HepG2 (cell line): Measurements from ENCODE around the gene HNRNPUL1. TPM values are rescaled to one million over a fixed set of nuclear protein-coding genes. Genes with fewer than 3 reads are reported as not detected.

Experiments
- ATAC-seq: fragments of 200-7000 bp; cut with Tn5 transposase; 3 replicates; pipeline ENCODE4 v1.9.1; 2020; ENCODE audit warnings: mild to moderate bottlenecking, moderate library complexity
- BruUV-seq: library from RNA; stranded (reverse); fragments of 400-500 nt; replicated peaks from 2 replicates; lab custom pipeline; 2021; lab: Mats Ljungman, UMichigan
- CTCF ChIA-PET: fragments of 300-600 bp; formaldehyde crosslinking; extraction: SDS; loops from one replicate; lab custom pipeline; 2021; ENCODE audit warnings: low total read pairs, inconsistent platforms, low intra/inter-chr PET ratio; lab: Yijun Ruan, JAX
- POLR2A ChIA-PET: fragments of 350-600 bp; sonication (Branson Sonifier 250); formaldehyde crosslinking; loops from one replicate; lab custom pipeline; 2020; ENCODE audit warnings: antibody characterized with exemption, inconsistent platforms; lab: Yijun Ruan, JAX
- DNase-seq: peaks from one replicate; pipeline ENCODE4 v3.0.0-alpha.2; 2015; ENCODE audit warnings: low spot score
- FAIRE-seq: peaks from 3 replicates; lab custom pipeline; 2011; peaks lifted over from hg19 to GRCh38; lab: Jason Lieb, UNC
- H2AFZ ChIP-seq: one replicate; pipeline ENCODE4 v1.6.1; 2011; ENCODE audit warnings: low read length, inconsistent platforms
- H3K27ac ChIP-seq: fragments of 300-600 bp; 3 replicates; pipeline ENCODE4 v1.8.0; 2011; ENCODE audit warnings: mixed run types, mild to moderate bottlenecking, mixed read lengths, low read length, inconsistent platforms; ENCODE audit not compliant: insufficient read depth; ENCODE audit errors: extremely low read length
- H3K27me3 ChIP-seq, 2 experiments: fragments of 200-600 bp in 1 of 2; 2 replicates in 1 of 2; 3 replicates in 1 of 2; pipeline versions ENCODE4 v1.6.0 to v1.8.0; 2011; ENCODE audit warnings: low read length in 2 of 2, mild to moderate bottlenecking in 2 of 2, moderate library complexity in 2 of 2, inconsistent platforms in 1 of 2; ENCODE audit not compliant: insufficient read depth in 2 of 2, control insufficient read depth in 1 of 2
- H3K36me3 ChIP-seq, 2 experiments: fragments of 200-600 bp in 1 of 2; replicated peaks in 1 of 2; 2 replicates in 1 of 2; 3 replicates in 1 of 2; pipeline versions ENCODE4 v1.5.1 to v1.8.0; 2011; ENCODE audit warnings: low read length in 2 of 2, inconsistent platforms in 1 of 2; ENCODE audit not compliant: insufficient read depth in 2 of 2, control insufficient read depth in 1 of 2
- H3K4me1 ChIP-seq: 2 replicates; pipeline ENCODE4 v1.5.1; 2012; ENCODE audit warnings: low read length, inconsistent platforms; ENCODE audit not compliant: insufficient read depth
- H3K4me2 ChIP-seq: 2 replicates; pipeline ENCODE4 v1.6.0; 2011; ENCODE audit warnings: low read depth, low read length, inconsistent platforms
- H3K4me3 ChIP-seq, 3 experiments: fragments of 200-600 bp in 1 of 3; sonication (generic), shearing (Covaris generic) in 1 of 3; replicated peaks in 1 of 3; 2 replicates each; pipeline ENCODE4 v1.5.1; 2011 to 2016; ENCODE audit warnings: low read length in 3 of 3, inconsistent platforms in 2 of 3, low read depth in 2 of 3, mild to moderate bottlenecking in 2 of 3, control low read depth in 1 of 3, mixed read lengths in 1 of 3; ENCODE audit not compliant: insufficient read depth in 1 of 3
- H3K79me2 ChIP-seq: one replicate; pipeline ENCODE4 v1.6.1; 2011; ENCODE audit warnings: low read length, inconsistent platforms; ENCODE audit not compliant: insufficient read depth
- H3K9ac ChIP-seq: 2 replicates; pipeline ENCODE4 v1.6.0; 2011; ENCODE audit warnings: mild to moderate bottlenecking, low read depth, low read length, inconsistent platforms; ENCODE audit not compliant: insufficient read depth
- H3K9me3 ChIP-seq: 2 replicates; pipeline ENCODE4 v1.5.1; 2012; ENCODE audit warnings: mild to moderate bottlenecking, low read length
- H4K20me1 ChIP-seq: 2 replicates; pipeline ENCODE4 v1.6.0; 2011; ENCODE audit warnings: inconsistent platforms, mild to moderate bottlenecking, low read length, moderate library complexity; ENCODE audit not compliant: insufficient read depth
- ATF2 ChIP-seq: sonication (generic); formaldehyde crosslinking; IDR thresholded peaks from 2 replicates; pipeline ENCODE4 v1.4.0; 2020; ENCODE audit warnings: missing genetic modification reagents
- ATF4 ChIP-seq, 2 experiments: fragments of 450-650 bp in 1 of 2; sonication (generic) in 1 of 2; formaldehyde crosslinking; IDR thresholded peaks; 2 replicates each; pipeline versions ENCODE4 v1.5.0 to v1.8.0; 2020 to 2022; ENCODE audit warnings: mild to moderate bottlenecking in 1 of 2, missing genetic modification reagents in 1 of 2
- MNT ChIP-seq: fragments of 450-650 bp; IDR thresholded peaks from 2 replicates; pipeline ENCODE4 v1.6.1; 2016
- NBN ChIP-seq: fragments of 450-650 bp; conservative IDR thresholded peaks from 2 replicates; pipeline ENCODE4 v1.6.1; 2017
- NONO ChIP-seq, 2 experiments: fragments of 450-650 bp in 1 of 2; sonication (generic) in 1 of 2; formaldehyde crosslinking in 1 of 2; IDR thresholded peaks in 1 of 2; conservative IDR thresholded peaks in 1 of 2; 2 replicates each; pipeline versions ENCODE4 v1.6.1 to v1.8.0; 2017 to 2022; ENCODE audit warnings: mild to moderate bottlenecking in 1 of 2, missing genetic modification reagents in 1 of 2, moderate library complexity in 1 of 2
- SP5 ChIP-seq: IDR thresholded peaks from 2 replicates; pipeline ENCODE4 v1.6.1; 2016; ENCODE audit warnings: low read depth, borderline replicate concordance
- ZNF3 ChIP-seq: IDR thresholded peaks from 2 replicates; pipeline ENCODE4 v1.7.0; 2017; ENCODE audit warnings: inconsistent platforms
- ZNF350 ChIP-seq: sonication (generic); formaldehyde crosslinking; IDR thresholded peaks from 2 replicates; pipeline ENCODE4 v1.4.0; 2020; ENCODE audit warnings: mild to moderate bottlenecking, low read depth, missing genetic modification reagents, borderline replicate concordance
- ZNF724P ChIP-seq: sonication (generic); formaldehyde crosslinking; IDR thresholded peaks from 2 replicates; pipeline ENCODE4 v1.8.0; 2022; ENCODE audit warnings: missing genetic modification reagents, borderline replicate concordance
- WGBS: methylation state at CpG from one replicate; pipeline ENCODE4 v1.1.6; 2017; ENCODE audit warnings: low lambda C conversion rate; 5-methylcytosine and 5-hydroxymethylcytosine counted together
- in situ Hi-C: cut with HindIII; loops from 2 replicates; pipeline ENCODE4 v1.10.0; 2017; ENCODE audit warnings: low pct_unique_long_range_greater_than_20kb; ENCODE audit not compliant: extremely low pct_ligation_motif_present
- intact Hi-C: fragments of 100-400 bp; cut with micrococcal nuclease; formaldehyde crosslinking; loops from one replicate; pipeline ENCODE4 v1.10.0; 2022; ENCODE audit not compliant: unreplicated experiment
- polyA plus RNA-seq, 8 experiments: library from polyadenylated mRNA; depleted of rRNA in 3 of 8; stranded (reverse) in 7 of 8; unstranded in 1 of 8; fragments of >200 nt; fragmentation: Illumina TruSeq in 4 of 8; extraction: Trizol in 4 of 8; gene quantifications; 2 replicates each; pipeline versions ENCODE4 v1.2.1 to v1.2.3, GENCODE V29; 2011 to 2016; ENCODE audit warnings: low read depth in 4 of 8, missing spikeins in 1 of 8, mixed read lengths in 1 of 8; ENCODE audit not compliant: insufficient read depth in 1 of 8
- total RNA-seq, 5 experiments: library from RNA; depleted of rRNA; stranded (reverse); fragments of >200 nt; fragmentation: Illumina TruSeq; extraction: Trizol; gene quantifications; 2 replicates each; pipeline ENCODE4 v1.2.3, GENCODE V29; 2016; ENCODE audit warnings: low read depth in 1 of 5
- TF ChIP-seq, protein P1 (sequence below): sonication (generic); formaldehyde crosslinking; IDR thresholded peaks from 2 replicates; pipeline ENCODE4 v1.4.0; 2020; ENCODE audit warnings: missing genetic modification reagents
- TF ChIP-seq, protein P2 (sequence below): IDR thresholded peaks from 2 replicates; pipeline ENCODE4 v1.4.0; 2020; ENCODE audit warnings: mild to moderate bottlenecking, missing genetic modification reagents

The HNRNPUL1 gene
- total and polyA plus RNA-seq, 2 of the 13 experiments (the other 11 are each of a cell fraction or from before 2014, with no cell fraction given) = 30.9 to 81.7 TPM

GRCh38 chr19:41323023-41323422 lies 58.9 kb downstream of the HNRNPUL1 start (continued):
- TF ChIP-seq ATF4 (CRISPR knock-in tag; IDR thresholded peaks at IDR 0.05) (no peak), NBN (no peak), SP5 (0 out of 2 replicates have a peak, but pooled peaks have one; percentile 53), ZNF3 (no peak)
- TF ChIP-seq, protein P1, sequence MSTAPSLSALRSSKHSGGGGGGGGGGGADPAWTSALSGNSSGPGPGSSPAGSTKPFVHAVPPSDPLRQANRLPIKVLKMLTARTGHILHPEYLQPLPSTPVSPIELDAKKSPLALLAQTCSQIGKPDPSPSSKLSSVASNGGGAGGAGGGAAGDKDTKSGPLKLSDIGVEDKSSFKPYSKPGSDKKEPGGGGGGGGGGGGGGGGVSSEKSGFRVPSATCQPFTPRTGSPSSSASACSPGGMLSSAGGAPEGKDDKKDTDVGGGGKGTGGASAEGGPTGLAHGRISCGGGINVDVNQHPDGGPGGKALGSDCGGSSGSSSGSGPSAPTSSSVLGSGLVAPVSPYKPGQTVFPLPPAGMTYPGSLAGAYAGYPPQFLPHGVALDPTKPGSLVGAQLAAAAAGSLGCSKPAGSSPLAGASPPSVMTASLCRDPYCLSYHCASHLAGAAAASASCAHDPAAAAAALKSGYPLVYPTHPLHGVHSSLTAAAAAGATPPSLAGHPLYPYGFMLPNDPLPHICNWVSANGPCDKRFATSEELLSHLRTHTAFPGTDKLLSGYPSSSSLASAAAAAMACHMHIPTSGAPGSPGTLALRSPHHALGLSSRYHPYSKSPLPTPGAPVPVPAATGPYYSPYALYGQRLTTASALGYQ (CRISPR knock-in tag) = no peak
- TF ChIP-seq, all 625 proteins: peak for 57

- H3K4me2 ChIP-seq = peak overlapping the region; percentile 77
- peak overlapping the region; percentile 74 for H3K27ac ChIP-seq
- intact Hi-C loops = loop anchor here (2.0 kb wide), 1 partner anchor 29 kb away; the partner anchor contains the start of gene TGFB1
- in situ Hi-C loops = no loop called here
- CTCF ChIA-PET = no interaction called here
- FAIRE-seq = peak; percentile 4
- H3K4me3 ChIP-seq = peak overlapping the region in 2 of 3 experiments; percentile 15 to 69; a peak in 2 of 6 replicates
- no peaks in the 10 kb centered on the region for H4K20me1 ChIP-seq
- DNase-seq = peak; percentile 87
- ATAC-seq = peak; percentile 58
- H3K9me3 ChIP-seq = no peaks in the 10 kb centered on the region
- H2AFZ ChIP-seq = no peak overlapping the region
- peaks cover 9 to 23% of the 10 kb centered on the region in 2 experiments; a peak in 4 of 5 replicates for H3K36me3 ChIP-seq
- POLR2A ChIA-PET = interaction anchor here (0.6 to 6.2 kb wide), 10 partner anchors 14 to 116 kb away, joined by 3 to 73 read pairs (median 7); partner anchors contain the start of genes B3GNT8, B9D2, CCDC97 and HNRNPUL1
- peaks cover 78% of the 10 kb centered on the region for H3K4me1 ChIP-seq
- no peaks in the 10 kb centered on the region for H3K27me3 ChIP-seq
- peak overlapping the region; percentile 72 for H3K9ac ChIP-seq
- BruUV-seq = no TSS peak
- WGBS = 6% methylated on average over 12 of the region's 16 CpGs
- peaks cover 2% of the 10 kb centered on the region for H3K79me2 ChIP-seq
- TF ChIP-seq ATF2 (CRISPR knock-in tag) = no peak
- TF ChIP-seq ZNF350 (CRISPR knock-in tag) = peak; percentile 21
- TF ChIP-seq ZNF724P (CRISPR knock-in tag) = peak; percentile 75; the same call in 1 of the 2 replicates
- TF ChIP-seq NONO (IDR thresholded peaks at IDR 0.05) = no peak
- peak; percentile 45; the same call in 1 of the 2 replicates for TF ChIP-seq NONO (CRISPR knock-in tag; conservative IDR thresholded peaks at IDR 0.05)
- peak; percentile 26; the same call in 1 of the 2 replicates for TF ChIP-seq MNT
- TF ChIP-seq, protein P2, sequence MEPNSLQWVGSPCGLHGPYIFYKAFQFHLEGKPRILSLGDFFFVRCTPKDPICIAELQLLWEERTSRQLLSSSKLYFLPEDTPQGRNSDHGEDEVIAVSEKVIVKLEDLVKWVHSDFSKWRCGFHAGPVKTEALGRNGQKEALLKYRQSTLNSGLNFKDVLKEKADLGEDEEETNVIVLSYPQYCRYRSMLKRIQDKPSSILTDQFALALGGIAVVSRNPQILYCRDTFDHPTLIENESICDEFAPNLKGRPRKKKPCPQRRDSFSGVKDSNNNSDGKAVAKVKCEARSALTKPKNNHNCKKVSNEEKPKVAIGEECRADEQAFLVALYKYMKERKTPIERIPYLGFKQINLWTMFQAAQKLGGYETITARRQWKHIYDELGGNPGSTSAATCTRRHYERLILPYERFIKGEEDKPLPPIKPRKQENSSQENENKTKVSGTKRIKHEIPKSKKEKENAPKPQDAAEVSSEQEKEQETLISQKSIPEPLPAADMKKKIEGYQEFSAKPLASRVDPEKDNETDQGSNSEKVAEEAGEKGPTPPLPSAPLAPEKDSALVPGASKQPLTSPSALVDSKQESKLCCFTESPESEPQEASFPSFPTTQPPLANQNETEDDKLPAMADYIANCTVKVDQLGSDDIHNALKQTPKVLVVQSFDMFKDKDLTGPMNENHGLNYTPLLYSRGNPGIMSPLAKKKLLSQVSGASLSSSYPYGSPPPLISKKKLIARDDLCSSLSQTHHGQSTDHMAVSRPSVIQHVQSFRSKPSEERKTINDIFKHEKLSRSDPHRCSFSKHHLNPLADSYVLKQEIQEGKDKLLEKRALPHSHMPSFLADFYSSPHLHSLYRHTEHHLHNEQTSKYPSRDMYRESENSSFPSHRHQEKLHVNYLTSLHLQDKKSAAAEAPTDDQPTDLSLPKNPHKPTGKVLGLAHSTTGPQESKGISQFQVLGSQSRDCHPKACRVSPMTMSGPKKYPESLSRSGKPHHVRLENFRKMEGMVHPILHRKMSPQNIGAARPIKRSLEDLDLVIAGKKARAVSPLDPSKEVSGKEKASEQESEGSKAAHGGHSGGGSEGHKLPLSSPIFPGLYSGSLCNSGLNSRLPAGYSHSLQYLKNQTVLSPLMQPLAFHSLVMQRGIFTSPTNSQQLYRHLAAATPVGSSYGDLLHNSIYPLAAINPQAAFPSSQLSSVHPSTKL (CRISPR knock-in tag) = peak; percentile 58
Observed at GRCh38 chr19:41323430-41324125, 59.4 kb downstream of the HNRNPUL1 start.
